GM12873 (cell line): Measurements from ENCODE around the gene DPP10.

Experiments used
- CTCF ChIP-seq: IDR thresholded peaks from 2 replicates; pipeline ENCODE4 v1.5.1; 2012; ENCODE audit warnings: low read depth, mild to moderate bottlenecking, moderate library complexity, low read length, control low read depth; ENCODE audit not compliant: insufficient read depth; ENCODE audit errors: missing control alignments

The DPP10 gene

GRCh38 chr2:115412501-115412900 is 970.1 kb downstream of the DPP10 start:
- TF ChIP-seq CTCF = no peak

- no peak for TF ChIP-seq CTCF
Observed at GRCh38 chr2:115413791-115414190, 971.4 kb downstream of the DPP10 start.

DNA sequence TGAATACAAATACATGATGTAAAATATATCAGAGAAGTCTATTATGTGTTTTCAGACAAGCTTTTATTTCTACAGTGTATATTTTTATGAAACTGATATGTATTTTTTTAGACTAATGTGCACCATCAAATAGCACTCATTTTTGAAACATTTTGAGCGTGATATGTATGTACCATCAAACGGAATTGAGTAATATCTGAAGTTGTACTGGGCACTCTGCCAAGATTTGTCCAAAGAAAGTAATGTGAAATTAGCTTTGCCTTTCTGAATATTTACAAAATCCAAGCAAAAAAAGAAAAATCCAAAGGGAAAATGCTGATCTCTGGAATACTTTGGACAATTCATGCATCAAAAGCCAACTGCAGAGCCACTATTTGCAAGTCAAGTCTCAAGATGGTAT is 972.0 kb downstream of the DPP10 start:
- TF ChIP-seq CTCF = no peak

GRCh38 chr2:115422004-115422634 is 979.7 kb downstream of the DPP10 start:
- no peak for TF ChIP-seq CTCF

DNA sequence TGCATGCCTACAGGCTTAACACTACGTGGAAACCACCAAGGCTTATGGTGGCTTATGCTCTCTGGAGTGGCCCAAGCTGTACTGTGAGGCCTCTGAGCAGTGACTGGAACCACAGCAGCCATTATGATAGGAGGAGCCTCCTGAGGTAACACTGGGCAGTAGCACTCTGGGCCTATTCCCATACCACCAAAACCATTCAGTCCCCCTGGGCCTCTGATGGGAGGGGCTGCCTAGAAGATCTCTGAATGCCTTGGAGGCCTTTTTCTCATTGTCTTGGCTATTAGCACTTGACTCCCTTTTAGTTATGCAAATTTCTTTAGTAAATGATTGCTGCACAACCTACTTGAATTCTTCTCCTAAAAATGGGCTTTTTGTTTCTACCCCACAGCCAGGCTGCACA is 985.0 kb downstream of the DPP10 start:
- no peak for TF ChIP-seq CTCF

- no peak for TF ChIP-seq CTCF
Observed at GRCh38 chr2:115443539-115444185, 1001.2 kb downstream of the DPP10 start.

GRCh38 chr2:115460008-115460407 is 1017.6 kb downstream of the DPP10 start:
- TF ChIP-seq CTCF = no peak
